ENCODE results near the gene MCM3AP.

GRCh38 chr21:46245213-46245915 lies 40.0 kb downstream of the MCM3AP start:
- TF ChIP-seq, protein P1, sequence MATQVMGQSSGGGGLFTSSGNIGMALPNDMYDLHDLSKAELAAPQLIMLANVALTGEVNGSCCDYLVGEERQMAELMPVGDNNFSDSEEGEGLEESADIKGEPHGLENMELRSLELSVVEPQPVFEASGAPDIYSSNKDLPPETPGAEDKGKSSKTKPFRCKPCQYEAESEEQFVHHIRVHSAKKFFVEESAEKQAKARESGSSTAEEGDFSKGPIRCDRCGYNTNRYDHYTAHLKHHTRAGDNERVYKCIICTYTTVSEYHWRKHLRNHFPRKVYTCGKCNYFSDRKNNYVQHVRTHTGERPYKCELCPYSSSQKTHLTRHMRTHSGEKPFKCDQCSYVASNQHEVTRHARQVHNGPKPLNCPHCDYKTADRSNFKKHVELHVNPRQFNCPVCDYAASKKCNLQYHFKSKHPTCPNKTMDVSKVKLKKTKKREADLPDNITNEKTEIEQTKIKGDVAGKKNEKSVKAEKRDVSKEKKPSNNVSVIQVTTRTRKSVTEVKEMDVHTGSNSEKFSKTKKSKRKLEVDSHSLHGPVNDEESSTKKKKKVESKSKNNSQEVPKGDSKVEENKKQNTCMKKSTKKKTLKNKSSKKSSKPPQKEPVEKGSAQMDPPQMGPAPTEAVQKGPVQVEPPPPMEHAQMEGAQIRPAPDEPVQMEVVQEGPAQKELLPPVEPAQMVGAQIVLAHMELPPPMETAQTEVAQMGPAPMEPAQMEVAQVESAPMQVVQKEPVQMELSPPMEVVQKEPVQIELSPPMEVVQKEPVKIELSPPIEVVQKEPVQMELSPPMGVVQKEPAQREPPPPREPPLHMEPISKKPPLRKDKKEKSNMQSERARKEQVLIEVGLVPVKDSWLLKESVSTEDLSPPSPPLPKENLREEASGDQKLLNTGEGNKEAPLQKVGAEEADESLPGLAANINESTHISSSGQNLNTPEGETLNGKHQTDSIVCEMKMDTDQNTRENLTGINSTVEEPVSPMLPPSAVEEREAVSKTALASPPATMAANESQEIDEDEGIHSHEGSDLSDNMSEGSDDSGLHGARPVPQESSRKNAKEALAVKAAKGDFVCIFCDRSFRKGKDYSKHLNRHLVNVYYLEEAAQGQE (IDR thresholded peaks at IDR 0.05): no peak
- TF ChIP-seq TAF1 (conservative IDR thresholded peaks at IDR 0.05) (no peak), CTCF (IDR thresholded peaks at IDR 0.05; ENCODE audit: low read depth, low read length, missing input control) (no peak), JUND (IDR thresholded peaks at IDR 0.05) (no peak), HNF4G (IDR thresholded peaks at IDR 0.05) (no peak)
- TF ChIP-seq, protein P2, sequence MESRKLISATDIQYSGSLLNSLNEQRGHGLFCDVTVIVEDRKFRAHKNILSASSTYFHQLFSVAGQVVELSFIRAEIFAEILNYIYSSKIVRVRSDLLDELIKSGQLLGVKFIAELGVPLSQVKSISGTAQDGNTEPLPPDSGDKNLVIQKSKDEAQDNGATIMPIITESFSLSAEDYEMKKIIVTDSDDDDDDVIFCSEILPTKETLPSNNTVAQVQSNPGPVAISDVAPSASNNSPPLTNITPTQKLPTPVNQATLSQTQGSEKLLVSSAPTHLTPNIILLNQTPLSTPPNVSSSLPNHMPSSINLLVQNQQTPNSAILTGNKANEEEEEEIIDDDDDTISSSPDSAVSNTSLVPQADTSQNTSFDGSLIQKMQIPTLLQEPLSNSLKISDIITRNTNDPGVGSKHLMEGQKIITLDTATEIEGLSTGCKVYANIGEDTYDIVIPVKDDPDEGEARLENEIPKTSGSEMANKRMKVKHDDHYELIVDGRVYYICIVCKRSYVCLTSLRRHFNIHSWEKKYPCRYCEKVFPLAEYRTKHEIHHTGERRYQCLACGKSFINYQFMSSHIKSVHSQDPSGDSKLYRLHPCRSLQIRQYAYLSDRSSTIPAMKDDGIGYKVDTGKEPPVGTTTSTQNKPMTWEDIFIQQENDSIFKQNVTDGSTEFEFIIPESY (IDR thresholded peaks at IDR 0.05): no peak

All from liver (tissue), 3 donors.